Esophagus squamous epithelium (tissue), 5 donors: Measurements from ENCODE around the gene SGCD. TPM values are rescaled to one million over a fixed set of nuclear protein-coding genes. Genes with fewer than 3 reads are reported as not detected.
A peak's percentile ranks its signal among the peaks of the same experiment; 100 is the strongest.

Experiments used
- DNase-seq: peaks from one replicate; lab custom pipeline; 2025; lab: John Stamatoyannopoulos, UW
- H3K27ac ChIP-seq, 4 donors: fragments of 200-600 bp; sonication (generic); one replicate each; pipeline ENCODE4 v1.5.1; 2016 to 2019; ENCODE audit warnings: mild to moderate bottlenecking in 1 of 4
- H3K27me3 ChIP-seq, 4 donors: fragments of 200-600 bp; sonication (generic); 1 replicate in 3 of 4; 2 replicates in 1 of 4; pipeline versions ENCODE4 v1.5.1 to v1.6.0; 2017 to 2021; ENCODE audit warnings: antibody characterized with exemption in 1 of 4
- H3K36me3 ChIP-seq, 3 donors: fragments of 200-600 bp; sonication (generic); one replicate each; pipeline ENCODE4 v1.5.1; 2016 to 2019
- H3K4me1 ChIP-seq, 3 donors: fragments of 200-600 bp; sonication (generic); one replicate each; pipeline ENCODE4 v1.5.1; 2017 to 2019
- H3K4me3 ChIP-seq, 4 donors: fragments of 200-600 bp; sonication (generic); 1 replicate in 3 of 4; 2 replicates in 1 of 4; pipeline ENCODE4 v1.5.1; 2016 to 2019; ENCODE audit warnings: mild to moderate bottlenecking in 2 of 4, moderate library complexity in 1 of 4
- H3K9me3 ChIP-seq, 3 donors: fragments of 200-600 bp; sonication (generic); one replicate each; pipeline ENCODE4 v1.5.1; 2016 to 2019
- POLR2A ChIP-seq, 4 donors: fragments of 450-650 bp; IDR thresholded peaks; one replicate each; pipeline ENCODE4 v1.6.1; 2017; ENCODE audit warnings: antibody characterized with exemption in 4 of 4, mild to moderate bottlenecking in 4 of 4, moderate library complexity in 3 of 4
- WGBS, 2 donors: methylation state at CpG; one replicate each; pipeline ENCODE4 v1.1.5; 2018; 5-methylcytosine and 5-hydroxymethylcytosine counted together
- intact Hi-C: fragments of 100-400 bp; cut with DNase I; formaldehyde crosslinking; loops from one replicate; pipeline ENCODE4 v1.15.0; 2022
- total RNA-seq, 4 donors: library from RNA; depleted of rRNA; stranded (reverse); fragments of >200 nt; gene quantifications; one replicate each; pipeline ENCODE4 v1.1.0, GENCODE V29; 2016
- TF ChIP-seq, protein P1 (sequence below), 6 experiments: fragments of 450-650 bp in 4 of 6; fragments of 200-600 bp in 2 of 6; sonication (generic) in 2 of 6; IDR thresholded peaks; one replicate each; pipeline ENCODE4 v1.5.1; 2016 to 2019; ENCODE audit warnings: antibody characterized with exemption in 6 of 6, mild to moderate bottlenecking in 4 of 6, moderate library complexity in 4 of 6
- donor health status: DM: yes; HTN: yes; CAD: no.

The SGCD gene
- total RNA-seq, 4 donors from 2014 or later = 0.08 to 4.4 (median 0.64) TPM

DNA sequence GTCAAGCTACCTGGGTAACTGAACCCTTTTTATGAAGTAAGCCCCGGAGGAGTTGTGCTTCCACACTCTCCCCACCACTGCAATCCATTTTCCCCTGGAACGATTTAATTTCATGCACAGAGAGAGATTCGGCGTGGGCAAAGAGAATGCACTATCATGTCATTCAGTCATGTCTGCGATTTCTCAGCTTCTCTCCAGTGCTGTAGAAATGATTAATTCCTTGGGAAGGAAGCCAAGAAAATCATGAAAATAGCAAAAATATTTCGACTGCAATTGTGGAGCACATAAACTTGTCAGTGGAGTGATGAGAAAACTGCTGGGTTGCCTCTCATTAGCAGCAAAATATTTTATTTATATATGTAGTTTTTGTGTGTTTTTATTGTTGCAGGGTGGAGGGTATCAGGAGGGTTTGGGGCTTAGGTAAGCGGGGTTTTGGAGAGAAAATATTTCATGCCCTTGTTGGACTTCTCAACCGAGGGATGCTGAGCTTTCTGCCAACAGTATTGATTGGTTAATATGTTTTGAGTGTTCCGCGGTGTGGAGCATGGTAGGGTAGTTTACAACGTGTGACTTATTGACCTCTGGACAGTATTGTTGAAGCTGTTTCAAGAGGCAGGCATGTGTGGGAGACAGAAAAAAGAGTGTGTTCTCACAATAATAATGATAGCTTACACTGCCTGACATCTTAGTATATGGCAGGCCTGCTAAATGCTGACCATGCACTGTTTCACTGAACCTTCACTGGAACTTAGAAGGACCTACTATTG, 69.3 kb downstream of the SGCD start:
- TF ChIP-seq, protein P1, sequence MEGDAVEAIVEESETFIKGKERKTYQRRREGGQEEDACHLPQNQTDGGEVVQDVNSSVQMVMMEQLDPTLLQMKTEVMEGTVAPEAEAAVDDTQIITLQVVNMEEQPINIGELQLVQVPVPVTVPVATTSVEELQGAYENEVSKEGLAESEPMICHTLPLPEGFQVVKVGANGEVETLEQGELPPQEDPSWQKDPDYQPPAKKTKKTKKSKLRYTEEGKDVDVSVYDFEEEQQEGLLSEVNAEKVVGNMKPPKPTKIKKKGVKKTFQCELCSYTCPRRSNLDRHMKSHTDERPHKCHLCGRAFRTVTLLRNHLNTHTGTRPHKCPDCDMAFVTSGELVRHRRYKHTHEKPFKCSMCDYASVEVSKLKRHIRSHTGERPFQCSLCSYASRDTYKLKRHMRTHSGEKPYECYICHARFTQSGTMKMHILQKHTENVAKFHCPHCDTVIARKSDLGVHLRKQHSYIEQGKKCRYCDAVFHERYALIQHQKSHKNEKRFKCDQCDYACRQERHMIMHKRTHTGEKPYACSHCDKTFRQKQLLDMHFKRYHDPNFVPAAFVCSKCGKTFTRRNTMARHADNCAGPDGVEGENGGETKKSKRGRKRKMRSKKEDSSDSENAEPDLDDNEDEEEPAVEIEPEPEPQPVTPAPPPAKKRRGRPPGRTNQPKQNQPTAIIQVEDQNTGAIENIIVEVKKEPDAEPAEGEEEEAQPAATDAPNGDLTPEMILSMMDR (IDR thresholded peaks at IDR 0.05) = no peak
- no peak for TF ChIP-seq POLR2A (IDR thresholded peaks at IDR 0.05)
- intact Hi-C loops = no loop called here
- H3K27ac ChIP-seq = peak overlapping the region in 2 of 4 donors; percentile 65 to 74
- 50 to 66% methylated on average over 11 of the region's 11 CpGs for WGBS, 2 donors
- H3K4me3 ChIP-seq = no peak overlapping the region
- no peaks in the 10 kb centered on the region for H3K36me3 ChIP-seq
- no peaks in the 10 kb centered on the region for H3K27me3 ChIP-seq
- H3K9me3 ChIP-seq = no peaks in the 10 kb centered on the region
- no peak for DNase-seq
- H3K4me1 ChIP-seq = peaks cover 0 to 24% (median 9%) of the 10 kb centered on the region in 3 donors

DNA sequence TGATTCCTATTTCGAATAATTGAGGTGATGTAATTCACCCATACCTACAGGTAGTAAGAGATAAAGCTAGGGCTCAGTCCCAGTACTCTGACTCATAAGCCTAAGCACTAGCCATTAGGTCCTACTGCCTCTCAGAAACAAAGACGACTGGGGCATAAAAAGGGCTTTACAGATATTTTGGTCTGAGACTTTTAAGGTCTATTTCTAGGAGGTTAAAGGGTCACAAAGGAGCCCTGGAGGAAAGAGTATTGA, 69.8 kb downstream of the SGCD start:
- Histone ChIP-seq H3K4me1 (peaks cover 0 to 25% (median 9%) of the 10 kb centered on the region in 3 donors), H3K4me3 (no peak overlapping the region), H3K9me3 (no peaks in the 10 kb centered on the region), H3K27ac (peak overlapping the region in 2 of 4 donors; percentile 39 to 65), H3K36me3 (no peaks in the 10 kb centered on the region), H3K27me3 (no peaks in the 10 kb centered on the region)
- WGBS, 2 donors = 66 to 71% methylated on average over 2 of the region's 2 CpGs
- TF ChIP-seq POLR2A (IDR thresholded peaks at IDR 0.05) = no peak
- TF ChIP-seq, protein P1 (IDR thresholded peaks at IDR 0.05) = no peak
- intact Hi-C loops = no loop called here
- no peak for DNase-seq

DNA sequence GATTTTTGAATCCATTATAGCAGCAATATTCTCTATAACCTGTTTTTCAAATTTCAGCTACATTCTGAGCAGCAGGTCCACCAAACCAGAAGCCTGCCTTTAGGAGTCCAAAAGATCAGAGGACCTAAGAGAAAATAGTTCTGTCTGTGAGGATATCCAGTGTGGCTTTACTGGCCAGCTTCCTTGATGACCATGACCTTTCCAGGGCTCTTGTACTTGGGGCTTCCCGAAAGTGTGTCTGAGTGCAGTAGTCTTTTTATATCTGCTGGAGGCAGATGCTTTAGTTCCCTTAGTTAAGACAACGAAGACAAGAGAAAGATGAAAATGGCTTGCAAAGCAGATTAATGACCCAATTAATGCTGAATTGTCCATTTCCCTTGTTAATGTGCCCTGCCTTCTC, 72.4 kb downstream of the SGCD start:
- H3K9me3 ChIP-seq = no peaks in the 10 kb centered on the region
- DNase-seq = no peak
- 31 to 59% methylated on average over 2 of the region's 2 CpGs for WGBS, 2 donors
- H3K27ac ChIP-seq = peak overlapping the region in 2 of 4 donors; percentile 23 to 26
- no peak for TF ChIP-seq POLR2A (IDR thresholded peaks at IDR 0.05)
- TF ChIP-seq, protein P1 (IDR thresholded peaks at IDR 0.05) = no peak
- H3K4me3 ChIP-seq = no peak overlapping the region
- no peaks in the 10 kb centered on the region for H3K27me3 ChIP-seq
- intact Hi-C loops = no loop called here
- H3K36me3 ChIP-seq = no peaks in the 10 kb centered on the region
- peaks cover 0 to 35% (median 9%) of the 10 kb centered on the region in 3 donors for H3K4me1 ChIP-seq

DNA sequence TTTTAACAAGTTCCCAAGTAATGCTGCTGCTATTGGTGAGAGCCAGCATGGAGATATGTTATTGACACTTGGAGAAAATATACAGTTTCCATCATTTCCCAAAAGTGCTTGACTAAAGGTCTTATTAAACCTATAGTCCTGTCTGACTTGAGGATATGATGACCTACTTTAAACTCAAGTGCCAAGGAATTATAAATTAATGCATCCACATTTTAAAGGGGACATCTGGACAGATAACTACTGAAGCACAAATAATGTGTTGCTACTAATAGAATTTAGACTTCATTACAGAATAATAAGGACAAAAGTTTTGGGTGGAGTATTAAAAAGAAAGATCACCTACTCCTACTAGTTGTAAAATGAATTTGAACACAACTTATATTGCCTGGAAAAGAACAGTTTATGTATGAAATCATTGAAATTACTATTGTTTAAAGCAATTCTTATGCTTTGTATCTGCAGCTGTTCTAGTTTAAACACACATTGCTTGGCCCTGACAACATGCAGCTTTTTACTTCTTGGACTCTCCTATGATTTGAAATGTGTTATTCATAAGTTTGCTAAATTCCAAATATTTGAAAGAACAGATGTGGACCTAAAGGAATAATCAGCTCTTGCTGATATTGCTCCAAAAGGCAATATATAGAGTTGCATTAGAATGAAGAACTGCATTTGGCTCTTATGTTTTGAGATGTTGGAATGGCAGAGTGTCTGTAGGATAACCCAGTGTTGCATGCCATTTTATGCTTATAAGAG, 73.4 kb downstream of the SGCD start:
- TF ChIP-seq POLR2A (IDR thresholded peaks at IDR 0.05) = no peak
- TF ChIP-seq, protein P1 (IDR thresholded peaks at IDR 0.05) = no peak
- Histone ChIP-seq H3K4me3 (no peak overlapping the region), H3K9me3 (no peaks in the 10 kb centered on the region), H3K27ac (peak overlapping the region in 1 of 4 donors; percentile 26), H3K36me3 (no peaks in the 10 kb centered on the region), H3K4me1 (peaks cover 0 to 27% (median 9%) of the 10 kb centered on the region in 3 donors), H3K27me3 (no peaks in the 10 kb centered on the region)
- intact Hi-C loops = no loop called here
- DNase-seq = no peak

DNA sequence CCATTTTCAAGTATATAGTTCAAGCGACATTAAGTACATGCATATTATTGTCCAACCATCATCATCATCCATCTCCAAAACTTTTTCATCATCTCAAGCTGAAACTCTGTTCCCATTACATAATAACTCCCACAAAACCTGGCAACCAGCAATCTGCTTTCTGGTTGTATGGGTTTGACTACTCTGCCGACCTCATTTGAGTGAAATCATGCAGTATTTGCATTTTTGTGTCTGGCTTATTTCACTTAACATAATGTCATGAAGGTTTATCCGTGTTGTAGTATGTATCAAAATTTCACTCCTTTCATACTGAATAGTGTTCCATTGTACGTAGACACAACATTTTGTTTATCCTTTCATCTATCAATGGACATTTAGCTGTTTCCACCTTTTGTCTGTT, 74.8 kb downstream of the SGCD start:
- WGBS, 2 donors = 56 to 73% methylated on average over 4 of the region's 4 CpGs
- no peak for DNase-seq
- Histone ChIP-seq H3K4me3 (peak overlapping the region in 1 of 4 donors; percentile 43), H3K4me1 (peaks cover 0 to 14% (median 7%) of the 10 kb centered on the region in 3 donors), H3K27me3 (no peaks in the 10 kb centered on the region), H3K9me3 (no peaks in the 10 kb centered on the region), H3K27ac (no peak overlapping the region), H3K36me3 (no peaks in the 10 kb centered on the region)
- TF ChIP-seq, protein P1 (IDR thresholded peaks at IDR 0.05) = no peak
- TF ChIP-seq POLR2A (IDR thresholded peaks at IDR 0.05) = no peak
- intact Hi-C loops = no loop called here
